AML-193 (cell line): ENCODE results near the gene SPINK4.

ENCODE experiments used
- DNase-seq, 2 experiments: peaks; one replicate each; lab custom pipeline; 2025; lab: John Stamatoyannopoulos, UW

SPINK4 gene

DNA sequence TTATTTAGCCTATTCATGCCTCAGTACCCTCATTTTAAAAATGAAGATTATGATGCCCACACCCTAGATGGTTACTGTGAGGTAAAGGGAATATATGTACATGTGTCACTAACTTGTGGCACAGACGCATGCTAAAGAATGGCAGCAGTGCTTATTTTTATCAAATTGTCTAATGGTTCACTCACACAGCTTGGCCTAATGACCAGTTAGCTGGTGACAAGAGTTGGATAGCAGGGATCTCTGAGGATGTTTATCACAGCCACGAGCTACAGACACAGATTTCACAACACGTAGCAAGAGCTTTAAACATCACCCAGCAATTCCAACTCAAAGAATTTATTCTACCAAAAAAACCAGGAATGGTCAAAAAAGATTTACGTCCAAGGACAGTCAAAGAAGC lies 17.3 kb downstream of the SPINK4 start:
- no peak for DNase-seq

DNA sequence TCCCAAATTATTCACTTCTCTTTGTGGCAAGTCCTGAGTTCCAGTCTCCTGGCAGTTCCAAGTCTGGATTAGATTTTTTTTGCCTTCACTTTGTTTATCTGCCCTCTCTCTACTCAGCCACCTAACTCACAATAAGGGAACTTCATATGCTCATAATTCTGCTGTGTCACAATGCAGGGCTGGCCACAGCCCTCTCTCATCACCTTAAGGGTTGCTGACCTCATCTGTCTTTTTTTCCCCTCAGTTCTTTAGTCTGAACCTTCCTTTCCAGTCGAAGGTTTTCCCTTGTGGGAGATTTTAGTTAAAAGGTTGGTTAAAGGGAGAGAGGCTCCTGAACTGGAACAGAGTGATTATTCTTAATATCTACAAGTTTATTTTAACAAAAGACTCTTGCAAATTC lies 20.4 kb downstream of the SPINK4 start:
- peak in 1 of 2 experiments; percentile 28 for DNase-seq

DNA sequence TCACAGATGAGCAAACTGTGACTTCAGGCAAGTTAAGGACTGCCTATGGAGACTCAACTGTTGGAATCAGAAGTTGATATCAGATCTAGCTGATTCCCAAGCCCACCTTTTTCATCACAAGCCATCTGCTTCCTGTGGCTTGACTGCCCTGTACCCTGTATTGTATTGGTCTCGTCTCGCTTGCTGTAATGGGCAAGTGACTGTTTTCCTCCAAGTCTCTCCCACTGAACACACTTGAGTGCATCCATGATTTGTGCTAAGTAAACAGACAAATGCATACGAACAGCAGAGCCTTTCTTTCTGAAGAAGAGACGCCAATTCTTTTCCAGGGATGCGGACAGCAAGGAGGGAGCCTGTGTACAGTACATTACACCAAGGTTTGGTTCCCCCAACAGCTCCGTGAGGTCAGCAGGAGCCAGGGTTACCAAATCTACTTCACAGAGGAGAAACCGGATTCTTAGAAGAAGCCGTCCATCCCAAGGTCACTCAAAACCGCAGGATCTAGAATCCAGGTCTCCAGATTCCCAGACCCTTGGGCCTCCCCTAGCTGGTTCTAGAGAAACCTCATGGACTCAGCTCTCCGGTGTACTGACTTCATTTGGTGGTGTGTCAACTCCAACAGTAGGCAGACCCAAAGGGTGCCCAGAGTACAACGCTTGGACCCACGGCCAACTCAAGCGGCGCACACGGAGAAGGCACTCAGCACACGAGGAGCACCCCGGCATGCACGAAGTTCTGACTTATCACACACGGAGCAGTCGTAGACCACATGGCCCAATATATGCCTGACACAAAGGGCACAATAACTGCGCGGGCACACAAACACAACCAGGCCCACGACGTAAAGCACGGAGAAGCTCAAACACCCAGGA lies 23.4 kb downstream of the SPINK4 start:
- peak in 1 of 2 experiments; percentile 12 for DNase-seq

DNA sequence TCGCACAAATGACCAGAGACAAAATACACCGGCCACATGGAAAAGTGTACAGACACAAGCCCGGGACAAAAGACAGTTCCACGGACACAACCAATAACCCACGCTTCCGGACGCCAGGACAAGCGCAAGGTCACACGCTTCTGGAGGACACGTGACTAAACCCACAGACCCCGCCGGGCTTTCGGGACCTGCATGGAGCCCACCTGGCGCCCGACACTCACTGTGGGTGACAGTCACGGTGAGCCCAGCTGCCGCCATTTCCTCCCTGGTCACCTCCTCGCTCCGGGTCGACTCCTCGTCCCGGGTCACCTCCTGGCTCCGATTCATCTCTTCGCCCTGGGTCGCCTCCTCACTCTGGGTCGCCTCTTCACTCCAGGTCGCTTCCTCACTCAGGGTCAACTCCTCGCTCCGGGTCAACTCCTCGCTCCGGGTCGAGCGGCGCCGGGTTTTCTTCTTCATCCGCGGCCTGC lies 24.1 kb downstream of the SPINK4 start:
- peak; percentile 21 to 25 for DNase-seq

DNA sequence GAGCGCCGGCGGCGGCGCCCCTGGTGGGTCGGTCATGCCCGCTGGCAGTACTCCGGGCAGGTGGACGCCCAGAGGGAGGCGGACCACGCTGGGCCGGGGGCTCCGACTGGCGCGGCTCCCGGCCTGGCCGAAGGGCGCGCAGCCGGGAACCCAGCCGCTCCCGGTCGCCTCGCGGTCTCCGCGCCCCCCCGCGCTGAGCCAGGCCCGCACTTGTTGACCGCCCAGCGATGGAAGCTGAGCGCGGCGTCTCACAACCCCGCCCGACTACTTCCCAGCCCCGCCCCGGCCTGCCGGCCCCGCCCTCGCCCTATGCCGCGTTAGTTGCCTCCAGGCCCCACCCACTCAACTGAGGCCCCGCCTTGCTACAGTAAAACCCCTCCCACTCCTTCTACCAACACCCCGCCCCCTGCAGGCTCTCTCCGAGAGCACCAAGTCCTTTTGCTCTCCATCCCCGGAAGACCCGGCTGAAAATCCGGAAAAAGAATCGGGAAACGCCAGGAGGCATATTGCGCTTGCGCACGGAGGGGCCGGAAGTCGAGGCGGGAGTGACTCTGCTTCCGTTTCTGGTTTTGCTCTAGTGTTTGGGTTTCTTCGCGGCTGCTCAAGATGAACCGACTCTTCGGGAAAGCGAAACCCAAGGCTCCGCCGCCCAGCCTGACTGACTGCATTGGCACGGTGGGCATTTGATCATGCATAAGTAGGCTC lies 24.7 kb downstream of the SPINK4 start, which contains the start of the genes BAG1 and CHMP5:
BAG1 (minus strand) TSS at position 236 of the 705 bp plus-strand sequence.
CHMP5 (plus strand) TSS at position 577 of the 705 bp plus-strand sequence; CDS start at position 607, 30 bp downstream.
- DNase-seq = peak; percentile 97

DNA sequence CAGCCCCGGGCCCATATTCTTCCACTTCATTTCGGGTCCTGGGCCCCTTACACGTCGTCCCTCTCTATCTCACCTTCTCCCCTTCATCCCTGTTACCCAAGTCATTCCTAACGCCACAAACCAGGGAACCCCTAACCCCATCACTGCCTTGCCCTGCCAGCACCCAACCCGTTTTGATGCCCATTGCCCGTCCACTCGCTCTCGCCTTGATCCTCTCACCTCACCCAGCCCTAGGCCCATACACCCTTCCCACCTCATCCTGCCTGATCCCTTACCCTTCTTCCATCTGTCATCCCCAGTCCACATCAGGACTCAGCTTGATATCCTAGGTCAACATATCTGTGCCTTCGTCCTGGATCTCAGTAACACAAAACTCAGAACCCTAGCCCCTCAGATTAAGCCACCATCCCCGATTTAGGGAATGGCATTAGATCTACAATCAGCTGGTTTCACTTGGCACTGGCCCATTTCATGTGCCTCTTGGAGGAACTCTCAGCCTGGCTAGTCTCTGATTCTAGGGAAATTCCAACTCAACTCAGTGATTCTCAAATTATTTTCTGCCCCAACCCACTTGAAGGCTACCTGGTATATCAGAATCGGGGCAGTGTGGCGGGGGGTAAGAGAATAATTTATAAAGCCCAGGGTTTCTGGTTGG lies 25.4 kb downstream of the SPINK4 start:
- no peak for DNase-seq

DNA sequence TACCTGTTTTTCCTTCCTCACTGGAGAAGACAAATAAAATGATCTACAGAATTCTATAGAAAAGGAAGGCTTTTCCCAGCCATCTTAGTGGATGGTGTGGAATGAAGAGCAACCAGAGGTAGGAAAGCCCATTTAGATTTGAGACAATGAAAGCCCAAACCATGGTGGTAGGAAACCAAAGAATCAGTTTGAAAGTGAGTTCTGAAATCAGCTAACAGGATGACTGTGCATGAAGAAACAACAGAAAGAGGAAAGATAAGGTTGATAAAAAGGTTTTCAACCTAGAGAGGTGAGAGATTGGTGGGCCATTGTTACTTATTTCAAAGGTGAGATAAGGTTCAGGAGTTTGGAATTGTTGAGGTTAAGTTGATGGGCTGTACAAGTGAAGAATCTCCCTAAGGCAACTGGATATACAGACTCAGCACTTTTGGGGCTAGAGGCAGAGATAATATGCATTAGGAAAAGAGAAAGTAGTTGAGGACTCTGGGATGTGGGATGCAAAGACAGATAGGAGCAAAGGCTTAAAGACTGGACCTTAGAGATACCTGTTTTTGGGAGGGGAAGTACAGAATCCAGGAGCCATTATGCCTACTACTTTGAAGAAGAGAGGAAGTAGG lies 27.3 kb downstream of the SPINK4 start:
- DNase-seq = no peak

DNA sequence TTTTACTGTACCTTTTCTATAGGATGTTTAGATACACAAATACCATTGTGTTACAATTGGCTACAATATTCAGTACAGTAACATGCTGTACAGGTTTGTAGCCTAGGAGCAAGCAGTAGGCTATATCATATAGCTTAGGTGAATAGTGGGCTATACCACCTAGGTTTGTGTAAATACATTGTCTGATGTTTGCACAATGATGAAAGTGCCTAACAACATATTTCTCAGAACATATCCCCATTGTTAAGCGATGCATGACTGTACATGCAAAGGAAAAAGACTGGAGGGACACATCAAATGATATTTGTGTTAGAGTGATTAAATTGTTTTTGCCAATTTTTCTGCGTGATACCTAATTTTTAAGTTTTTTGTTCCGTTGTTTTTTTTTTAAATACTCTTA lies 30.2 kb downstream of the SPINK4 start:
- DNase-seq = no peak

DNA sequence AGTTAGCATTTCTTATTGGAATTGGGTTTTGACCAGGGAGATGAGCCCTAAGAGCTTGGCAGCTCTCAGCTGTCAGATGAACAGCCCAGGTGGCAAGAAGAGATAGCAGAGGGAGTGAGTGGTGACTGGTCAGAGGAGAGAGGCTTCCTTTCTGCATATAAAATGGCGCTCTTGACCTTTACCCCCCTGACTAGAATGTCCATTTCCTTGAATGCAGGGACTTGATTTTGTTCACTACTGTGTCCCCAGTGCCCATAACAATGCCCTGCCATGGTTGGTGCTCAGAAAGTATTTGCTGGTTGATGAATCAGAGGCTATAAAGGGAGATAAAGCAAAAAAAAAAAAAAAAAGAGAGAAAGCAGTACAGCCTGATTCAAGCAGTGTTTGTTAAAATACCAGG lies 32.1 kb downstream of the SPINK4 start:
- DNase-seq = no peak

DNA sequence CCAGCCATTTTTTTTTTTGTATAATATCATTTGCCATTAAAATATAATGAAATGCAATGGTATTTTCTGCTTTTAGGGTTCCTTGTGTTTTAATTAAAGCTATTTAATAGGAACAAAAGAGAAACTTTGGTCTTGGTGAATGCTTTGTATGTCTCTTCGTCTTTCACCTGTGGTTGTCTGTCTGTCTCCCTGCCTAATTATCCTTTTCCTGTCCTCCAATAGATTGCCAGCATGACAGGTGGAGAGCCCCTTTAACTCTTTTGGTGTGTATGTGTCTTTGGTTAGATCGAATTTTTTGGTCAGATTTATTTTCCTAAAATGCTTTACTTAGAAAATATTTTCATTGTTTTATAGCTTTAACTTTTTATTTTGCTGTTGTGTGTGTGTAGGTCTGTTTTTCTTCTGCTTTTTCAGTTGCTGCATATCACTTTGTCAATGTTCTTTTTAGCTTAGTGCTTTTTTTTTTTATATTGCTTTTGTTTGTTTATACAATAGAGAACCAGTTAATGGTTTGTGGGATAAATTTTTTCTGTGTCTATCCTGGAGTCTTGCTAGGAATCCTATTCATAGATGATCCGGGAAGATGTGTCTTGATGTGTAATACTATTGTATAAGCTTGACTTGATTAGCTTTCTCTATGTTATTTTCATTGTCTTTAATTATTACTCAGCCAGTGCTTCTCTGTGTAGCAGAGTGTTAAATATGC lies 33.5 kb downstream of the SPINK4 start:
- DNase-seq = no peak

DNA sequence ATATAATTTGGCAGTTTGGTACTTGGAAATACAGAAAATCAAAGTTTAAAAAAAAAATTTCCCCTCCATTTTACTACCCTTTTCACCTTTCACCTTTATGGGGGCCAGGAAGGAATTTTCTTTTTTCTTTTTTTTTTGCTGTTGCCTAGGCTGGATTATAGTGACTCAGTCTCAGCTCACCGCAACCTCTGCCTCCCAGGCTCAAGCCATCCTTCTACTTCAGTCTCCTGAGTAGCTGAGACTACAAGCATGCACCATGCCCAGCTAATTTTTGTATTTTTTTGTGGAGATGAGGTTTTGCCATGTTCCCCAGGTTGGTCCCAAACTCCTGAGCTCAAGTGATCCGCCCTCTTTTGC lies 34.0 kb downstream of the SPINK4 start:
- no peak for DNase-seq

DNA sequence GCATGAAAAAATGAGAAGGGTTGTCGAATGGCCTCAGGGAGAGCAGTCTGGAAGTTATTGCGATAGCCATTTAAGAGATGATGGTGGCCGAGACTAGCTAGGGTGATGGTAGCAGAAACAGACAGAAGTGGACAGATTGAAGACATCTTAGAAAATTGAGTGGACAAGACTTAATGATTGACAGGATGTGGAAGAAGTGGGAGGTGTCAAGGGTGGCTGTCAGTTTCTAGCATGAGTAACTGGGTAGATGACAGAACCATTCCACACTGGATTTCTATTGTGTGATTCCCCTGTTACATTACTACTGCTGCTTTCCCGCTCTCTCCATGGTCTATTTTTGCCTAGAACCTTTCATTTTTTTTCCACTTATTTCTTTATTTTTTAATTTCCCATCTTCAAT lies 37.5 kb downstream of the SPINK4 start:
- DNase-seq = no peak

DNA sequence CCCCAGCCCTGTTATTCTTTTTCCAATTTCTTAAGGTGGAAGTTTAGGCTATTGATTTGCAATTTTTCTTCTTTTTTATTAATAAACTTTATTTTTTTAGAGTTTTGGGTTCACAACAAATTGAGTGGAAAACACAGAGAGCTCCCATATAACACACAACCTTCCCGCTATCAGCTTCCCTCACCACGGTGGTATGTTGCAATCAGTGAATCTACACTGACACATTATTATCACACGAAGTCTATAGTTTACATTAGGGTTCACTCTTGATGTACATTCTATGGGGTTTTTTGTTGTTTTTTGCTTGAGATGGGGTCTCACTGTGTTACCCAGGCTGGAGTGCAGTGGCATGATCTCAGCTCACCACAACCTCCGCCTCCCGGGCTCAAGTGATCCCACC lies 45.5 kb downstream of the SPINK4 start:
- DNase-seq = no peak

DNA sequence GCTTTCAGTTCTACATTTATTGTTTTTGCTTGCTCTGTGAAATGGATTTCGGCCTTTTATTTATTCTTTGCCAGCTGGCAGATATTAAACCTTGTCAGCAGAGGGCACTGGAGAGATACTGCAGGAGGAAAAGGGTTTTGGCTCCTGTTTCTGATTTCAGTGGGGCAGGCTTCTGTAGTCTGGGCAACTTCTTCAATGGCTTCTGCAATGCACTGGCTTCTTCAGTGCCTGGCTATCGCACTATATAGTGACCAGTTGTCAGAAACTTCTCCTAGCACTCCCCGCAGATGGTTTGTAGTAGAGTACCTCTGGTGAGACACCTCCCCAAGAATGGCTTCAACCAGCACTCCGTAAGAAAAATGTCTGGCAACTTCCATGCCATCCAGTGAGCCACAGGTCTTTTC lies 47.1 kb downstream of the SPINK4 start:
- DNase-seq = peak; percentile 75 to 78

DNA sequence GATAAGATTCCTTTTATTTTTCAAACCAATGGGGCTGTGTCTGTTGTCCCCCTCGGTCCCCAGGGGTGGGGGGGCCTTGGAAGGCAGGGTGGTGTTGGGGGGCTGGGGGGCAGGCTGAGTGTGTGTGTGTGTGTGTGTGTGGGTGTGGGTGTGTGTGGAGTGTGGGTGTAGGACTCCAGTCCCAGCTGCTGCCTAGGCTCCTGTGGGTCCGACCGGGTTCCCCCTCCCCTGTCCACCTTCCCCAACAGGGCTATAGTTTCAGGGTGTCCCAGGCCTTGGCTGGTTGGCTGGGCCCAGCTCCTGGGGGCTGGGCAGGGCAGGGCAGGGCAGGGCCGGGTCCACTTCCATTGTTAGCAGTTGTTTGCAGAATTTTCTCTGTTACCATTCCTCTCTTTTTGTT lies 48.3 kb downstream of the SPINK4 start:
- DNase-seq = no peak

DNA sequence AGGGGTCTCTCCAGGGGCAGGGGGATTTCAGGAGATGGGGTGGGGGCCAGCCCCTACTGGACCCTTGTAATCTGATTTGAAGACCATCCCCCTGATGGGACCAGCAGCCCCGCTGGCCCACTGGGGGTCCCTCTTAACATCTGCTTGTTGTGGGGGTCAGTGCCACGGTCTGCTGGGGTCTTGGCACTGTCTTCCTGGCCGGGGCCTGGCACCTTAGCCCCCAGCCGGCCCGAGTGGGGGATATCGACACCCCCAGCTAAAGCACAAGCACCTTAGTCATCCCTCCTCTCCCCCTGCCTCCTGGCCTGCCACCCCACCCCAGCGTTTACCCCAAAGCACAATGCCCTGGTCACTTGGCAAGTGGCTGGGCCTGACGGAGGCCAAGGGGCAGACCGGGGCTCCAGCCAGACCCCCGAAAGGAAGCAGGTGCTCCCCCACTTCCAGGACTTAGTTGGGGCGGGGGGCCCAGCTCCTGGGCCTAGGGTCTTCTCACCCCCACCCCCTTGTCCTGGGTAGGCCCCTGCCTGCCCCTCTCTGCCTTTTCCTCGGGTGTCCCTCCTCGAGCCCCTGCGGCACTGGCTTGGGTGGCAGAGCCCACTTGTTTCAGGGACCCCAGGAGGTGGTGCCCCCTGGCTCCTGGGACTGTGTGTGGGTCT lies 49.0 kb downstream of the SPINK4 start:
- no peak for DNase-seq

DNA sequence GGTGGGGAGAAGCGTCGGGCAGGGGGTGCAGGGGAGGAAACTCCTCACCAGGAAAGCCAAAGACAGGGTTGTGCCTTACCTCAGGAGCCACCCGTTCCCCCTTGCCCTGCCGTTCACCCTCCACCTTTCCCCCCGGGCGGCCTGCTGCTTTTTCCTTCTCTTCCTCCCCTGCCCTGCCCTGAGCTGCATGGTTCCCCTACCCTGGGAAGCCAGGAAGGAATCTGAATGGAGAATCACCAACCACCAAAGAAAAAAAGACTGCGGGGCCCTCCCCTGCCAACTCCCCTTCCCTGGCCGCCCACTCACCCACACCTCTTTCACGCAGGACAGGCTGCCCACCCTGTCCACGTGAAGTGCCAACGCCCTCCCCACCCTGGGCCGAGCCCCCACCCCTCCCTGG lies 49.5 kb downstream of the SPINK4 start:
- no peak for DNase-seq

DNA sequence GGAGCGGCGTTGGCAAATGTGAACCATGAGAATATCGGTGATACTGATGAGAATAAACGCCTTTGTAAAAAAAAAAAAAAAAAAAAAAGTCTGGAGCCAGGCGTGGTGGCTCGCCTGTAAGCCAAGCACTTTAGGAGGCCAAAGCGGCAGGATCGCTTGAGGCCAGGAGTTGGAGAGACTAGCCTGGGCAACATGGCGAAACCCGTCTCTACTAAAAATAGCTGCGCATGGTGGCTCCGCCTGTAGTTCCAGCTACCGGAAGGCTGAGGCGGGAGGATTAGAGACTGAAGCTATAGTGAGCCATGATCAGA lies 49.9 kb downstream of the SPINK4 start:
- DNase-seq = no peak

DNA sequence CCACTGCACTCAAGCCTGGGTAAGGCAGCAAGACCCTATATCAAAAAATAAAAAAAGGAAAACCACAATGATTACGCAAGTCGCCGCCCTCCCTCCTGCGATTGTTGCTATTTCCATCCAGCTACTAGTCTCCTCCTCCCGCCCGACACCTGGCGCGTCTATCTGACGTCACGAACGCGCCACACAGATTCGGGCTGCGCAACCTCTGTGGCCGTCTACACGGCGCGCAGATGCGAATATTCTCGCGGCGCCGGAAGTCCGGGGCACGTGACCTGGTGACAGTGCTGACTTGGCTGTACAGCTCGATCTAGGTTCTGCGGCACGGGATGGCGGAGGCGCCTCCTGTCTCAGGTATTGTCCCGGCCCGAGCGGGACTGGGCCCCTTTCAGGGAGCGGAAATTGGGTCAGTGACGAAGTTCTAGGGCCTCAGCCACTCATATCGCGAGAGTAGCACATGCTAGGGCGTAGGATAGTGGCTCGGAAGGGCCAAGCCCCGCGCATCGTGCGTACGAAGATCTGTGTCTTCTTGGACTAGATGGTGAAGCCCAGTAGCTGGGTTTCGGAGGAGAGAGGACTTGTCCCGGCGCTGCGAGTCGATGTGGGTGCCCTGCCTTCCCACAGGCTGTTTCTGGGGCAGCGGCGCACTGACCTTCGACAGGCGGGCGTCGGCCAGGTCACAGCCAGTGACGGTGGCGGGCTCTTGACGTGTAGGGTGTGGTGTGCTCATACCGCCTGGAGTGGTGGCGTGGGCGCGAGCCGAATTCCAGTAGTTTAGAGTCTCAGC lies 50.5 kb downstream of the SPINK4 start, which contains the start of gene NFX1:
NFX1 (plus strand) TSS at position 270 of the 784 bp plus-strand sequence; CDS start at position 327, 57 bp downstream.
- DNase-seq = peak; percentile 94 to 95

DNA sequence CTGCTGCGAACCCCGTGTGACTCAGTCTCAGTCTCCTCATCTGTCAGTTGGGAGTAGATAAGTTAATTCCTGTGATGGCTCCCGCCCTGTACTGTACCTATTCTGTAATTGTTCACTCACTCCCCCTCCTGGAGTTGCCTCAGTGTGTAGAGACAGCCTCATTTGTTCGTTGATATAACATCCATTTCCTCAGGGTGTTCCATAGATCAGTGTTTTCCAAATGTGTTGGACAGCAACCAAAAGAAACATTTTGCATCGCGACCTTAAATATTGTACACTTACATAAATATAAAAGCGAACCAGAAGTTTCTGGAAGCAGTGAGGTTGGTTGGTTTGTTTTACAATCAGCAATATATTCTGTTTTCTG lies 51.0 kb downstream of the SPINK4 start:
- no peak for DNase-seq
